ENCODE measurements around the gene MRPL46.

The MRPL46 gene

DNA sequence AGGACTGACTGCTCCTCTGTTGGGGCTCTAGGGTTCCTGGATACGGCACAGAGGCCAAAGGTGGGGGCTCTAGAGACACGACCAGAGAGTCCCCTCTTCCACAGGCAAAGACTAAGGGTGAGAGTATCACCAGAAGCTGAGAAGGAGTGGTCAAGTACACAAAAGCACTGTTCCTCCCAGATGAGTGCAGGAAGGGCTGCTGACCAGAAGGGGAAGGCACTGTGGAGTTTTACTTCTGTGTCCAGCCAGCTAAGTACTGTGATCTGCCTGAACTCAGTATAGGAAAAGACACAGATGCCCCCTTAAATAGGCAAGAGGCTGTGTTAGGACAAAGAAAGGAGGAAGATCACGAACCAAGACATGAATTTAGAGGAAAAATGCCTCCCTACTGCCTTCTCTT is 12.0 kb upstream of the MRPL46 start:
- Histone ChIP-seq H3K9ac (ENCODE audit: low read length) (no peak overlapping the region), H3K79me2 (ENCODE audit: insufficient read depth, low read length) (peaks cover 4% of the 10 kb centered on the region; the same call in 1 of the 2 replicates), H3K4me3 (ENCODE audit: insufficient read depth, low read length, poor library complexity, severe bottlenecking) (no peak overlapping the region), H3K4me2 (ENCODE audit: low read depth, low read length, poor library complexity, severe bottlenecking) (no peak overlapping the region), H3K27ac (ENCODE audit: low read depth, low read length) (no peak overlapping the region), H2AFZ (ENCODE audit: low read depth, low read length, severe bottlenecking) (no peak overlapping the region), H4K20me1 (ENCODE audit: low read depth, low read length) (no peaks in the 10 kb centered on the region), H3K9me2 (replicated peaks; ENCODE audit: insufficient read depth, low read length) (no peaks in the 10 kb centered on the region), H3K27me3 (ENCODE audit: low read length) (no peaks in the 10 kb centered on the region), H3K36me3 (ENCODE audit: low read length) (no peaks in the 10 kb centered on the region; the same call in 1 of the 2 replicates), H3F3A (ENCODE audit: insufficient read depth) (no peaks in the 10 kb centered on the region), H3K9me3 (ENCODE audit: insufficient read depth, low read length) (no peaks in the 10 kb centered on the region)
- TF ChIP-seq, protein P1, sequence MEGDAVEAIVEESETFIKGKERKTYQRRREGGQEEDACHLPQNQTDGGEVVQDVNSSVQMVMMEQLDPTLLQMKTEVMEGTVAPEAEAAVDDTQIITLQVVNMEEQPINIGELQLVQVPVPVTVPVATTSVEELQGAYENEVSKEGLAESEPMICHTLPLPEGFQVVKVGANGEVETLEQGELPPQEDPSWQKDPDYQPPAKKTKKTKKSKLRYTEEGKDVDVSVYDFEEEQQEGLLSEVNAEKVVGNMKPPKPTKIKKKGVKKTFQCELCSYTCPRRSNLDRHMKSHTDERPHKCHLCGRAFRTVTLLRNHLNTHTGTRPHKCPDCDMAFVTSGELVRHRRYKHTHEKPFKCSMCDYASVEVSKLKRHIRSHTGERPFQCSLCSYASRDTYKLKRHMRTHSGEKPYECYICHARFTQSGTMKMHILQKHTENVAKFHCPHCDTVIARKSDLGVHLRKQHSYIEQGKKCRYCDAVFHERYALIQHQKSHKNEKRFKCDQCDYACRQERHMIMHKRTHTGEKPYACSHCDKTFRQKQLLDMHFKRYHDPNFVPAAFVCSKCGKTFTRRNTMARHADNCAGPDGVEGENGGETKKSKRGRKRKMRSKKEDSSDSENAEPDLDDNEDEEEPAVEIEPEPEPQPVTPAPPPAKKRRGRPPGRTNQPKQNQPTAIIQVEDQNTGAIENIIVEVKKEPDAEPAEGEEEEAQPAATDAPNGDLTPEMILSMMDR (IDR thresholded peaks at IDR 0.05; ENCODE audit: insufficient read depth, low read length, poor library complexity, severe bottlenecking), result no peak
- TF ChIP-seq EZH2phosphoT487 (conservative IDR thresholded peaks at IDR 0.05; ENCODE audit: low read length), result no peak

DNA sequence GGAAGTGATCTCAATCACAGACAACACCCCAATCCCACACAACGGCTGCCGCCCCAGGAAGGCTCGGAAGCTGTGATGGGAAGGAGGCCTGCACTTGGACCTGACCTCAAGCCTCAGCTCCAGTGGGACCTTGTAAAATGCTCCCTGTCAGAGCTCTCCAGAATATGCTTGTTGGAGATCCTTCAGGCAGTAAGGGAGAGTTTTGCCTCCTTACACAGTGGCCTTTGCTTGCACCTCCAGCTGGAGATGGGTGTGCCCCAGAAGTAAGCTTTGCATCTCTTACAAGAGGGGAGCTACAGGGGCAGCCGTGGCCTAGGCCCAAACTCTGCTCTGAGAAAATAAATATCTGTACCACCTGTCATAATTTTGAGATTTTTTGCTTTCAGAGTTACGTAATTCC is 10.7 kb upstream of the MRPL46 start:
- Histone ChIP-seq H3K9ac (ENCODE audit: low read length) (no peak overlapping the region), H3K27ac (ENCODE audit: low read depth, low read length) (no peak overlapping the region), H3F3A (ENCODE audit: insufficient read depth) (no peaks in the 10 kb centered on the region), H3K4me2 (ENCODE audit: low read depth, low read length, poor library complexity, severe bottlenecking) (no peak overlapping the region), H2AFZ (ENCODE audit: low read depth, low read length, severe bottlenecking) (no peak overlapping the region), H3K27me3 (ENCODE audit: low read length) (no peaks in the 10 kb centered on the region), H3K36me3 (ENCODE audit: low read length) (no peaks in the 10 kb centered on the region; the same call in 1 of the 2 replicates), H3K4me3 (ENCODE audit: insufficient read depth, low read length, poor library complexity, severe bottlenecking) (no peak overlapping the region), H3K9me2 (replicated peaks; ENCODE audit: insufficient read depth, low read length) (no peaks in the 10 kb centered on the region), H4K20me1 (ENCODE audit: low read depth, low read length) (no peaks in the 10 kb centered on the region), H3K9me3 (ENCODE audit: insufficient read depth, low read length) (no peaks in the 10 kb centered on the region), H3K79me2 (ENCODE audit: insufficient read depth, low read length) (peaks cover 4% of the 10 kb centered on the region; the same call in 1 of the 2 replicates)
- TF ChIP-seq, protein P1 (IDR thresholded peaks at IDR 0.05; ENCODE audit: insufficient read depth, low read length, poor library complexity, severe bottlenecking), result no peak
- TF ChIP-seq EZH2phosphoT487 (conservative IDR thresholded peaks at IDR 0.05; ENCODE audit: low read length), result no peak

DNA sequence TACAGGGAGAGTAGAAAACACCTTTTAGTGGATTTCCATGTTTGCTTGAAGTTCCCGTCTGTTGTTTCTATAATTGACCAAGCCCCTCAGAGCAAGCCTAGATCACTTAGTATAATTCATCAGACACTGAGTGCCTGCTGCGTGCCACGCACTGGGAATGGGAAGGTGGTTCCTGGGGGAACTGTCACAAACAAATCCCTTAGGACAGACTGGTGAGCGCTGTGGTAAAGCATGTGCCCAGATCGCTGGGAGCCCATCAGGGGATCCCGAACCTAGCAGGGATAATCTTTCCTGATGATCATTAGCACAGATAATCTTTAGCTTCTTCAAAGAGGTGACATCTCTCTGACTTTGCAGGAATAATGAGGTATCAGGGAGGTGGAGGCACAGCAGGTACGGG is 9.9 kb upstream of the MRPL46 start:
- TF ChIP-seq, protein P1 (IDR thresholded peaks at IDR 0.05; ENCODE audit: insufficient read depth, low read length, poor library complexity, severe bottlenecking), result no peak
- no peak for TF ChIP-seq EZH2phosphoT487 (conservative IDR thresholded peaks at IDR 0.05; ENCODE audit: low read length)
- Histone ChIP-seq H3K4me3 (ENCODE audit: insufficient read depth, low read length, poor library complexity, severe bottlenecking) (no peak overlapping the region), H4K20me1 (ENCODE audit: low read depth, low read length) (no peaks in the 10 kb centered on the region), H3K9ac (ENCODE audit: low read length) (no peak overlapping the region), H3K79me2 (ENCODE audit: insufficient read depth, low read length) (peaks cover 4% of the 10 kb centered on the region; the same call in 1 of the 2 replicates), H3K27me3 (ENCODE audit: low read length) (no peaks in the 10 kb centered on the region), H3F3A (ENCODE audit: insufficient read depth) (no peaks in the 10 kb centered on the region), H3K36me3 (ENCODE audit: low read length) (no peaks in the 10 kb centered on the region; the same call in 1 of the 2 replicates), H3K9me2 (replicated peaks; ENCODE audit: insufficient read depth, low read length) (no peaks in the 10 kb centered on the region), H3K9me3 (ENCODE audit: insufficient read depth, low read length) (no peaks in the 10 kb centered on the region), H3K4me2 (ENCODE audit: low read depth, low read length, poor library complexity, severe bottlenecking) (no peak overlapping the region), H3K27ac (ENCODE audit: low read depth, low read length) (no peak overlapping the region), H2AFZ (ENCODE audit: low read depth, low read length, severe bottlenecking) (no peak overlapping the region)
